Subcutaneous adipose tissue (tissue), 4 donors: ENCODE results near the gene MTMR12. TPM values are rescaled to one million over a fixed set of nuclear protein-coding genes. Genes with fewer than 3 reads are reported as not detected.

Experiments
- total RNA-seq, 4 donors: library from RNA; depleted of rRNA; stranded (reverse); fragments of >200 nt; gene quantifications; one replicate each; pipeline ENCODE4 v1.1.0, GENCODE V29; 2016
- TF ChIP-seq, protein P1 (sequence below): fragments of 450-650 bp; IDR thresholded peaks from one replicate; pipeline ENCODE4 v1.5.1; 2016; ENCODE audit warnings: low read depth, mild to moderate bottlenecking, control low read depth, antibody characterized with exemption, moderate library complexity

MTMR12 gene
- total RNA-seq, 4 donors from 2014 or later: 41.8 to 96.0 (median 62.3) TPM

DNA sequence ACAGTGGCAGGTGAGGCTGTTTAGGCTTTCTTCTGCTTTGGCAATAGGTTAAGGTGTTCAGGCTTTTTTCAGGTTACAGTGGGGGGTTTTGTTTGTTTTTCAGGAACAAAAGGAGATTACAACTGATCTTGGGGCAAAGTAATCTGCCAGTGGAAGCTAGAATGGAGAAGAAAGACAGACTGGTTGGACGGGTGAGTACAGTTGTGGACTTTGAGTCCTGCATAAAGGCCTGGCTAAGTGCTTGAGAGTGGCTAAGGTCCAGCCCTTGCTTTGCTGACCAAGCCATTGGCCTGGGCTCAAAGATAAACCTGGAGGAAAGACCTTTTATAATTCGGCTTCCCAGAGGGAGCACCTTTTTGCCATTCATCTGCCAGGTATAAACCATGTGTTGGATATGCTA is 63.1 kb downstream of the MTMR12 start:
- TF ChIP-seq, protein P1, sequence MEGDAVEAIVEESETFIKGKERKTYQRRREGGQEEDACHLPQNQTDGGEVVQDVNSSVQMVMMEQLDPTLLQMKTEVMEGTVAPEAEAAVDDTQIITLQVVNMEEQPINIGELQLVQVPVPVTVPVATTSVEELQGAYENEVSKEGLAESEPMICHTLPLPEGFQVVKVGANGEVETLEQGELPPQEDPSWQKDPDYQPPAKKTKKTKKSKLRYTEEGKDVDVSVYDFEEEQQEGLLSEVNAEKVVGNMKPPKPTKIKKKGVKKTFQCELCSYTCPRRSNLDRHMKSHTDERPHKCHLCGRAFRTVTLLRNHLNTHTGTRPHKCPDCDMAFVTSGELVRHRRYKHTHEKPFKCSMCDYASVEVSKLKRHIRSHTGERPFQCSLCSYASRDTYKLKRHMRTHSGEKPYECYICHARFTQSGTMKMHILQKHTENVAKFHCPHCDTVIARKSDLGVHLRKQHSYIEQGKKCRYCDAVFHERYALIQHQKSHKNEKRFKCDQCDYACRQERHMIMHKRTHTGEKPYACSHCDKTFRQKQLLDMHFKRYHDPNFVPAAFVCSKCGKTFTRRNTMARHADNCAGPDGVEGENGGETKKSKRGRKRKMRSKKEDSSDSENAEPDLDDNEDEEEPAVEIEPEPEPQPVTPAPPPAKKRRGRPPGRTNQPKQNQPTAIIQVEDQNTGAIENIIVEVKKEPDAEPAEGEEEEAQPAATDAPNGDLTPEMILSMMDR: no peak

DNA sequence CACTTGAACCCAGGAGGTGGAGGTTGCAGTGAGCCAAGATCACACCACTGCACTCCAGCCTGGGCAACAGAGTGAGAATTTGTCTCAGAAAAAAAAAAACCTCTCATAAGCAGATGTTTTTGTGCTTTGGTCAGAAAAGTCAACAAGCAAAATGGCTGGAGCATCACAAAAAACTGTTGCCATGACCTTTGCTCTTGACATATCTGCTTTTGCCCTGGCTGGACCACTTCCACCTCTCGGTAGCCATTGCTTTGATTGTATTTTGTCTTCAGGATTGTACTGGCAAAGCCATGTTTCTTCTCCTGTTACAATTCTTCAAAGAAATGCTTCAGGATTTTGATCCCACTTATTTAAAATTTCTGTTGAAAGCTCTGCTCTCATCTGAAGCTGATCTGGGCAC is 67.0 kb downstream of the MTMR12 start:
- TF ChIP-seq, protein P1: no peak

DNA sequence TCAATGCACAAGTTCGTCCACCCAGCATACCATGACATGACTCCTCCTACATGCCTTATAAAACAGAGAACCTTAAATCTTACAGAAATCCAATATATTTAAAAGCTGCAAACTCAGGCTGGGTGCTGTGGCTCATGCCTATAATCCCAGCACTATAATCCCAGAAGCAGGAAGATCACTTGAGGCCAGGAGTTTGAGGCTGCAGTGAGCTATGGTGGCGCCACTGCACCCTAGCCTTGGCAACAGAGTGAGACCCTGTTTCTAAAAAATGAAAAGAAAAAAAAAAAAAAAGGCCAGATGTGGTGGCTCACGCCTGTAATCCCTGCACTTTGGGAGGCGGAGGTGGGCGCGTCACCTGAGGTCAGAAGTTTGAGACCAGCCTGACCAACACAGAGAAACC is 68.7 kb downstream of the MTMR12 start:
- TF ChIP-seq, protein P1: no peak

DNA sequence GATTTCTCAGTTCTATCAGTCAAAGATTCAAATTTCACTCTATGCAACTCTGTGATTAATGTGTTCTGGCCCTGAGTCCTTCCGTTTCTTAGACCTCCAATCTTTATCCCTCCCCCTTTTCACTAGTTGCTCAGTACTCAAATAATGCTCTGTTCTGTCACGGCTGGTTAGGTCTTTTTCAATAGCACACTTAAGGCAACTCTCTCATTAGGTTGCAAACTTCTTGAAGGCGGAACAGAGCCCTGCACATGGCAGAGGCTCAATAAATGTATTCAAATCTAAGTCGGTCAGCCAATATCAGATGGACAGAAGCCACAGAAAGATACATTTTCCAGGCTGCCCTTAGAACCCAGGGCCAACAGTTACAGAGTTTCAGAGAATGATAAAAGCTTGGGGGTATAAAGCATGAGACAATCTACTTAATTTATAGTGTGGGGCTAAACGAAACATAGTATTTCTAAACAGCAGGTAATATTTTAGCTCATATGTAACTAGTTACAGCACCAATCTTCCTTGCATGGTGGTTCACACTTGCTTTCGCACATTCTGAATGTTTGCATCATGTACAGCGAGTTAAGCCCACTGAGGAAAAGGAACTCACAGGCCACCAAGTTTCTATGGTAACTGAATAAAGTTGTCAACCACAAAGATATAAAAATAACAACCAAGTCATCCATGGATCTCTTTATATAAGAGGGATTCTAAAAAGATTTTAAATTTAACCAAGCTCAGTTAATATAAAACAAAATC is 71.5 kb downstream of the MTMR12 start:
- TF ChIP-seq, protein P1: no peak

DNA sequence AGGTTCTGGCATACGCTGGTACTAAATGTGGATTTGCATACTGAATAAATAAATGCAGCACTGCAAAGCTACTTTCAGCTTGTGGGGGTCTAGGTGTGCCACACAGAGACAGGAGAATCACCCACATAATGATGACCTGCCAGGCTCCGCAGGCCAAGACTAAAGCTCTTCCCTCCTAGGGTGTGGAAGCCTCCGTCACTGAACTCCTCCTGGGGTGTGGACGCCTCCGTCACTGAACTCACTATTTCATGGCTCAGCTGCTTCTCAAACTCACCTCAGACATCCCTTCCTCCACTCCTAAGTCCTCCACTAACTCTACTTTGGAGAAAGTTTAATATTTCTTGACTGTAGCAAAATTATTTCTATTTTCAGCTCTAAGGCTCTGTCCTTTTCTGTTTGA is 73.4 kb downstream of the MTMR12 start:
- TF ChIP-seq, protein P1: no peak

DNA sequence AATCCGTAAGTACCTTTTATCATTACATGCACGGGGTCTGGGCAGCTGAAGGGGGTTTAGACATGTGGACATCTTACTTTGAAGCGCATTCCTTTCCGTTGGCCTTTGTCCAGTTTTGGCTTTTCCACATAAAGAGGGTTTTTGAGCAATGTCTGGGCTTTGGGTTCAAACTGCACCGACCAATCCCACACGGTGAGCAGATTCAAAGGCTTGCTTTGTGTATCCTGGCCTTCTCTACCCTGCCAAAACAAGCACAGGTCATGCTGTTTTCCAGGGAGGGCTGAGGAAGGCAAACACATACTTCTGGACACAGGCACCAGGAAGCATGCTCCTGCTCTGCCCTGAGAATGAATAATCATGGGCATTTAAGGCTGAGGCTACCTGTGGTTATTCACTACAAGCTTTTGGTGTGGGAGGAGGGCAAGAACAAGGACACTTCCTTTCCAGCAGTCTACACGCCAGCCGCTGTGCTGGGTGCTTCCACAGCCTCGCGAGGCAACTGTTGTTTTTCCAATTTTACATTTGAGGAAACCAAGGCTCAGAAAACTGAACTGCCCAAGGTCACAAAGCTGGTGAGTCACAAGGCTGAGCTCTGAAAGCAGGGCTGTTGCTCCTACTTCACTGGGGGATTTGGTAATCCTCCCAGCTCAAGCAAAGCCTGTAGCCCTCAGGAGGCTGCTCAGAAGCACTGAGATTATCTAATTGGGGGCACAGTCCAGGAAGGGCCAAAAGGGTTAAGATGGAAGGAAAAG is 78.9 kb downstream of the MTMR12 start:
- TF ChIP-seq, protein P1: no peak

DNA sequence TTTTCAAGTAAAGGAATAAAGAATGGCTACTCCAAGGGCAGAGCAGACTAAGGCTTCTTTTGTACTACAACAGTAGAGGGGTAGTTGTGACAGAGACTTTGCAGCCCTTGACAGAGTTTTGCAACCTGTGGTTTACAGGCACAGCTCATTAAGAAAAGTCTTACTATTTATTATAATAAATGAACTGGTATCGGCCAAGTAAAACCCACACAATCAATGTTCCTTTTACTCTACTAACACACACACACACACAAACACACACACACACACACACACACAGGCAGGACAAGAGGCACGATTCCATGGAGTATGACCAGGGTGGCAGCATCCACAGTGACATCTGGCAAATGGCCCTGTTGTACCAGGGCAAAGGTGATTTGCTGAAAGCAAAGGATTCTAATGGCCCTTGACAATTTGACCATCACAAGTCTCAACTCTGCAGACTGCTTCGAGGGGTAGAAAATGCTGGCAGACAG is 79.5 kb downstream of the MTMR12 start:
- TF ChIP-seq, protein P1: no peak
